ENCODE data around the gene MSX1.

The MSX1 gene

DNA sequence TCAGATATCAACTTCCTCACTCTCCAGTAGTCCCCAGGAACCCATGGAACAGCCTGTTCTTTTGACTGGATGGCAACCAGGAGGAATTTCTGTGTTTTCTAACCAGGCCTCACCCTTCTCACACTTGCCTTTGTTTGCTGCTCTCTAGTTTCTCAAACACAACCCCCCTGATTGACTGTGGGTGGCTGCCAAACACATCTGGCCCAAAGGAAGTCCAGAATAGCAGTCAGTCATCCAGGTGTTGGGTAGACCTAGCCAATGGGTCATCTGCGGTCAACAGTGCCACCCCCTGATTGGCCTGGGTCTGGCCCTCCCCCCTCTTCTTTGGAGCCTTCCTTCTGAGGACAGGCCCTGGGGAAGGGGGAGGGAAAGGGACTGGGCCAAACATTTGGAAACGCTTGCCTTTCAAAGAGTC, 53.7 kb downstream of the MSX1 start:
- no peak for DNase-seq (ENCODE audit: low read depth)
